Measurements from ENCODE around the gene ACSL1. TPM values are rescaled to one million over a fixed set of nuclear protein-coding genes. Genes with fewer than 3 reads are reported as not detected.

ACSL1 gene
- total and polyA plus RNA-seq, 9 of the 15 experiments (the other 6 are each of a cell fraction or from before 2014, with no cell fraction given) = 6.7 to 24.1 (median 15.0) TPM

GRCh38 chr4:184728858-184729257 is 96.9 kb downstream of the ACSL1 start (continued):
- TF ChIP-seq SAP30 (IDR thresholded peaks at IDR 0.05; ENCODE audit: borderline replicate concordance, insufficient read depth, low read depth, low read length, poor library complexity, severe bottlenecking) (no peak), ZNF518B (CRISPR knock-in tag; IDR thresholded peaks at IDR 0.05) (no peak), ZNF354B (CRISPR knock-in tag; IDR thresholded peaks at IDR 0.05) (no peak), ZNF24 (IDR thresholded peaks at IDR 0.05) (no peak), NR2C2 (CRISPR knock-in tag; IDR thresholded peaks at IDR 0.05) (no peak), NR2C2 (tag; IDR thresholded peaks at IDR 0.05) (no peak), E2F8 (IDR thresholded peaks at IDR 0.05; ENCODE audit: low read depth, partially characterized antibody) (no peak), ZNF347 (CRISPR knock-in tag; IDR thresholded peaks at IDR 0.05; ENCODE audit: low read depth) (no peak), MCM2 (IDR thresholded peaks at IDR 0.05; ENCODE audit: low read depth) (no peak)

All from K562 (cell line).